Activated CD4-positive, CD25-positive, alpha-beta regulatory T cell (primary cell): Measurements from ENCODE around the gene RNF166.

ENCODE experiments used
- DNase-seq, 4 experiments: peaks; one replicate each; lab custom pipeline; 2025; lab: John Stamatoyannopoulos, UW

RNF166 gene

GRCh38 chr16:88692861-88693260 lies 13.3 kb downstream of the RNF166 start:
- no peak for DNase-seq

DNA sequence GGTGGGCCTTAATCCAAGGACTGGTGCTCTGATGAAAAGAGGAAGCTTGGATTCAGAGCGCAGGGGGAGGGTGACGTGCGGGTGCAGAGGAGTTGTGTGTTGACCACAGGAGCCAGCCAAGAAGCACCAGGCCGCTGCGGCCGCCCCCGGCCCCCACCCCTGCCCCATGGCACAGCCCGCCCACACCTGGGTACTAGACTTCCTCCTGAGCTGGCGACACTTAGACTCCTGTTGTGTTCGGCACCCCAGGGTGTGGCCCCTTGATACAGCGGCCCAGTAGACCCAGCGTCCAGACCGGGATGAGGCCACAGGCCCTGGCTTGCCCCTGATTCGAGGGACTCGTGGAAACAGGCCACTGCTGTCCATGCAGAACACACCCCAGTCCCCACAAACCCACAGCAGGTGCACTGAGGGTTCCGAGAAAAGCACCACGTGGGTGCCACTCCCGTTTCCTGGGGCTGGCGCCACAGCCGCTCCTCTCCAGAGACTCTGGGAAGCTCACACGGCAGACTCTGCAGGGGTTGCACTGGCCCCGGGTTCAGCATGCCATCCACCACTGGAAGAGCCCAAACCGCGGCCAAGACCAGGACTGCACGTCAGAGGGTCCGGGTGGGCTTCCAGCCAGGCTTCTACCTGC lies 14.2 kb downstream of the RNF166 start:
- no peak for DNase-seq

GRCh38 chr16:88691129-88691813 lies 14.9 kb downstream of the RNF166 start:
- no peak for DNase-seq

- DNase-seq = no peak
These were observed 15.7 kb downstream of the RNF166 start for GRCh38 chr16:88690341-88691128.

DNA sequence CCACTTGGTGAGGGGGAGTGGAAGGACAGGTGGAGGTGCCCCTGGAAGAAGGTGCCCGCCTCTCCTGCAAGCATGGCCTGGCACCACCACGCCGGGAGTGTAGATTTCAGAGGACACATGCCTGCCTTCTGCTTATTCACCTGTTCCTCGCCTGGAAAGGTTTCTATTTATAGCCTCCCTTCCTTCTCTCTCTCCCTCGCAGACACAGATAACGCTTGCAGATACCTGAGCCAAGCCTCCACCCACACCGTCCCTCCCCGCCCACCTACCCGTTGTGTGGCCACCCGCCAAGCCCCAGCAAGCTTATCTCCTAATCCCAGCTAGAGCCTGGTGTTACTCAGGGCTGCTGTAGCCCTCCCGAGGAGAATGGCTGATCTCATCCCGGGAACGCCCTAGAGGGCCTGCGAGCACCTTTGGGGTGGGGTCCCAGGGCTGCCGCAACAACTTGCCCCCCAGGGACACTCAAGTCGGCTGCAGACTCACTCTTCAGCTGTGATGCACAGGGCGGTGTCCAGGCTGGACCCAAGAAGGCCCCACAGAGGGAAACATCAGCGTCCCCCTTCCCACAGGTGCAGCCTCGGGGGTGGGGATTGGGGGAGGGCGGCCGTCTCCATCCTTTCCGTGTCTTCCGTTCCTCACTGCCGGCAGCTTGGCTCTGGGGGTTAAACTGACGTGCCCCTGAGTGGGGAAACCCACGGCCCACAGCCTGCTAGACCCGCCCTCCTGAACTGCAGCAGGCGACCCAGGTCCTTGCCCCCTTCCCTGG lies 18.0 kb downstream of the RNF166 start:
- no peak for DNase-seq

GRCh38 chr16:88687676-88688012 lies 18.6 kb downstream of the RNF166 start:
- no peak for DNase-seq

DNA sequence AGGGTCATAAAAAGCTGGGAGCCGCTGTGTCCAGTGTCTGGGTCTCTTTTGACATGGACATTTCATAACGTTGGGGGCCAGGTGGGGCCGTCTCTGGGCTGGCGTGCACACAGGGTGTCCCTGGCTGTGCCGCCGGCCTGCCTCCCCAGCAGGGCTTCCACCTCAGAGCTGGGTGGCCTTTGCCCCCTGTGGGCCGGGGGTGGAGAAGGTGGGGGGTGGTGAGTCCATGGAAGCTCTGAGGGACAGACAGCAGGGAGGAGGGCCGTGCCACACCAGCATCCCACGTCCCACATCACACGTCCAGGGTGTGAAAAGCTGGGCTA lies 19.0 kb downstream of the RNF166 start:
- no peak for DNase-seq

DNA sequence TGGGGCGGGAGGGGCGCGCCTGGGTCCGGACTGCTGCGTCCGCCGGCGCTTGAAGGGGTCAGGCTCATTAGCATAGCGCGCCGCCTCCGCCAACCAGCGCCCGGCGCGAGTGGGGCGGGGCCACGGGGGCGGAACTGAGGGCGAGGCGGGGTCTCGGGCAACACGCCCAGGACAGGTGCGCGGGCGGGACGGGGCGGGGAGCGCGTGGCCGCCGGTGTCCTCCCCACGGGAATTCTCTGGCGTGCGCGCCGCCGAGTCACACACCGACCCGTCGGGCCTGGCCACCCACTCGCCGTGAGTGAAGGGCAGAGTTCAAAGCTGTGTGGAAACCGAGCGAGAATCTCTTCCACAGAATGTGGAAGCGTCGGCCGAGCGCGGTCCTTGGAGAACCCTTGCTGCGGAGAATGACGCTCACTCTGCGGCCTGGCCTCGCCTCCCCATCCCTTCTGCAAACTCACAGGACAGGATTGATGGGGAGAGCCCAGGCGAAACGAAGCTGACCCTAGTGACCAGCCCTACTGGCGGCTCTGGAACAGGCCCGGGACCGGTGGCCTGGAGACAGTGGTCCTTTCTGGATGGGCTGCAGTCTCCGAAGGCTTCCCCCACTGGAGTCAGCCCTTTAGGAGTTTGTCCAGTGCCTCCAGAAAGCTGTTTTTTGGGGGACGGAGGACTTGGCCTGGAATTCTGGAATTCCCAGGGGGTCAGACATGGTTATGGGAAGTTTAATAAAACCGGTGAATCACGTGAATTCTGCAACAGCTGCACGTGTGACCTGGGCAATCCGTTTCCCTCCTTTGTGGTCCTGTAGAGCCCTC lies 19.6 kb downstream of the RNF166 start, which contains the start of gene SNAI3:
Gene SNAI3, minus strand, starts transcription at position 69 of the 815 bp plus-strand sequence. CDS start 101 bp downstream, outside the sequence.
- DNase-seq = peak; percentile 69 to 77 (median 72)

GRCh38 chr16:88686062-88686438 lies 20.2 kb downstream of the RNF166 start:
- no peak for DNase-seq

DNA sequence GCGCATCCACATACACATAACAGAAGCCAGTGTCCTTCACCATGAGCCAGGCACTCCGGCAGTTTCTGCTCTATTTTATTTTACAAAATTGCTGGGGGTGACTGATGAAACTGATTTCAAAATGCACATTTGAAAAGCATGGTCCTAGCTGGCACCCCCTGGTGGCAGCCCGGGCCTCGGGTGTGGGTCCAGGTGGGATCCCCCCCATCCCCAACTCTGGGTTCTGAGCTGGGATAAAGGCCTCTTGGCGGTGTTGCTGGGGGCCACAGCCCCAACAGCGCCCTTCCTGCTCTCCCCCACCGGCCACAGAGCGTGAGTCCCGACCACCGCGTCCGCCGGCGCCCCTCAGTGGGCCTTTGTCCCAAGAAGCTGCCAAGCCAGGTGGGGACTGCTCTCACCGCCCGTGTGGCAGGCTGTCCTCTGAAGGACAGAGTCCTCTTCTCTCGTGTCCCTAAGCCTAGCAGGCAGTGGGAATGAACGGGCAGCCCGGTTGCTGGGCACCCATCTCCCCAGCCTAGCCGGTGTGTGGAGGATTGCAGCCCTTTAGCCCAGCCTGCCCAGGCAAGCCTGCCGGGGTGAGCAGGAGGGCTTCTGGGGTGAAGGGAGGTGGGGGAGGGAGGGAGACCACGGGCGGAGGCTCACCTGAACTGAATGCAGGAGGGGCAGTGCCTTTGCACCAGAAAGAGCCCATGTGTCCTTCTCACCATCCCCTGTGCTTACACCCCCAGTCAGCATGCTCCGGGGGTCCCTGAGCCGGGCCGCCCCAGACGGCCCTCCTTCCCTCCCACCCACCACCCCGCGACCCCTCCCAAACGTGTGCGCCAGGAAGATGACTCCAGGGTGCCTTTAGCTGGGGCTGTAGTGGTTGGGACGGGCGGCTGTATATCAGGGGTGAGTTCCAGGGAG lies 20.8 kb downstream of the RNF166 start:
- DNase-seq = peak; percentile 41 to 61 (median 52)

- DNase-seq = no peak
These were observed 21.5 kb downstream of the RNF166 start for GRCh38 chr16:88684569-88685155.

- peak in 1 of 4 experiments; percentile 45 for DNase-seq
These were observed 24.3 kb downstream of the RNF166 start for GRCh38 chr16:88681709-88682451.

- DNase-seq = peak in 1 of 4 experiments; percentile 27
These were observed 25.0 kb downstream of the RNF166 start for GRCh38 chr16:88681084-88681680.

DNA sequence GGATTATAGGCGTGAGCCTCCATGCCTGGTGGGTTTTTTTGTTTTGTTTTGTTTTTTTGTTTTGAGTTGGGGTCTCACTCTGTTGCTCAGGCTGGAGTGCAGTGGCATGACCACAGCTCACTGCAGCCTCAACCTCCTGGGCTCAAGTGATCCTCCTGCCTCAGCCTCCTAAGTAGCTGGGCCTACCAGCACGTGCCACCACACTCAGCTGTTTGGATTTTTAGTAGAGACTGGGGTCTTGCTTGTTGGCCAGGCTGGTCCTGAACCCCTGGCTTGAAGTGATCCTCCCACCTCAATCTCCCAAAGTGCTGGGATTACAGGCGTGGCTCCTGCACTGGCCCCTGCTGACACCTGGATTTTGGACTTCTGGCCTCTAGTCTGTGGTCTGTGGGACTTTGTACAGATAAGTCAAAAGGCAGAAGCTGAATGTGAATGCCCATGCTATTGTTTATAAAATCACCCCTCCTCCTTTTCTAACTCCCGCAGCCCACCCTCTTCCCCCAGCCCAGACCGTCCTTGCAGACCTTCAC lies 25.6 kb downstream of the RNF166 start:
- DNase-seq = no peak

- no peak for DNase-seq
These were observed 27.8 kb downstream of the RNF166 start for GRCh38 chr16:88678224-88678979.

- DNase-seq = no peak
These were observed 28.5 kb downstream of the RNF166 start for GRCh38 chr16:88677721-88678120.

GRCh38 chr16:88676502-88677242 lies 29.5 kb downstream of the RNF166 start:
- DNase-seq = no peak
